Measurements from ENCODE around the gene SOX14. TPM values are rescaled to one million over a fixed set of nuclear protein-coding genes. Genes with fewer than 3 reads are reported as not detected.

SOX14 gene
- total RNA-seq, 2 donors from 2014 or later: 0.13 TPM; not detected in 1

DNA sequence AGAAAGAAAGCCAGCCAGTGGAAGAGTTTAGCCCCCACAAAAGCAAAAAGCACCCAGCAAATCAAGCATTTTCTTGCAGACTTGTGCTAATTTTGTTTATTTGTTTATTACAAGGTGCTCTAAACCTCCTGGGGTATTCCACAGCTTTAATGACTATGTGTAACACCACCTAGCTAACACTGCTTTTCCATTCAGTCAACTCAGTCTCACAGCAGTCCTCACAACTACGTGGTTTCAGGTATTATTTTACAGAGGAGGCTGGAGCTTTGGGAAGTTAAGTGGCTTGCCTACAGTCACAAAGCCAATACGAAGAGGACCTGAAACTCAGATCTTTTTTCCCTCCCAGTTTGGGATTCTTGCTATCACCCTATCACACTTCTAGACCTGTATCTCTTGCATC, 14.8 kb downstream of the SOX14 start:
- TF ChIP-seq, protein P1, sequence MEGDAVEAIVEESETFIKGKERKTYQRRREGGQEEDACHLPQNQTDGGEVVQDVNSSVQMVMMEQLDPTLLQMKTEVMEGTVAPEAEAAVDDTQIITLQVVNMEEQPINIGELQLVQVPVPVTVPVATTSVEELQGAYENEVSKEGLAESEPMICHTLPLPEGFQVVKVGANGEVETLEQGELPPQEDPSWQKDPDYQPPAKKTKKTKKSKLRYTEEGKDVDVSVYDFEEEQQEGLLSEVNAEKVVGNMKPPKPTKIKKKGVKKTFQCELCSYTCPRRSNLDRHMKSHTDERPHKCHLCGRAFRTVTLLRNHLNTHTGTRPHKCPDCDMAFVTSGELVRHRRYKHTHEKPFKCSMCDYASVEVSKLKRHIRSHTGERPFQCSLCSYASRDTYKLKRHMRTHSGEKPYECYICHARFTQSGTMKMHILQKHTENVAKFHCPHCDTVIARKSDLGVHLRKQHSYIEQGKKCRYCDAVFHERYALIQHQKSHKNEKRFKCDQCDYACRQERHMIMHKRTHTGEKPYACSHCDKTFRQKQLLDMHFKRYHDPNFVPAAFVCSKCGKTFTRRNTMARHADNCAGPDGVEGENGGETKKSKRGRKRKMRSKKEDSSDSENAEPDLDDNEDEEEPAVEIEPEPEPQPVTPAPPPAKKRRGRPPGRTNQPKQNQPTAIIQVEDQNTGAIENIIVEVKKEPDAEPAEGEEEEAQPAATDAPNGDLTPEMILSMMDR (conservative IDR thresholded peaks at IDR 0.05): no peak
- peaks cover 35% of the 10 kb centered on the region for H3K4me1 Mint-ChIP-seq
- peaks cover 9% of the 10 kb centered on the region for H3K4me1 ChIP-seq (ENCODE audit: control insufficient read depth, insufficient read depth, low read length)
- H3K36me3 ChIP-seq (ENCODE audit: control insufficient read depth, insufficient read depth, low read length): no peaks in the 10 kb centered on the region
- DNase-seq: peak; percentile 64
- no peaks in the 10 kb centered on the region for H3K9me3 ChIP-seq (ENCODE audit: control insufficient read depth, low read length)
- no peak overlapping the region for H3K27ac ChIP-seq (ENCODE audit: low read depth, low read length)
- no peak overlapping the region for H3K4me3 ChIP-seq (ENCODE audit: low read length)
- H3K4me3 Mint-ChIP-seq: no peak overlapping the region
- no peak overlapping the region for H3K27ac Mint-ChIP-seq
- peaks cover 88% of the 10 kb centered on the region for H3K27me3 Mint-ChIP-seq (ENCODE audit: insufficient read depth)
- no peaks in the 10 kb centered on the region for H3K9me3 Mint-ChIP-seq
- peaks cover 32% of the 10 kb centered on the region for H3K27me3 ChIP-seq (ENCODE audit: control insufficient read depth, insufficient read depth, low read length, poor library complexity, severe bottlenecking)
- 0 to 10% methylated on average over 1 to 2 of the region's 2 CpGs for WGBS, 2 experiments (ENCODE audit: insufficient coverage in 1 of 2, insufficient read length in 1 of 2)
- no peak overlapping the region for H3K9ac ChIP-seq (ENCODE audit: extremely low read depth, low read length, poor library complexity, severe bottlenecking)
- no peaks in the 10 kb centered on the region for H3K36me3 Mint-ChIP-seq (ENCODE audit: low read depth)

DNA sequence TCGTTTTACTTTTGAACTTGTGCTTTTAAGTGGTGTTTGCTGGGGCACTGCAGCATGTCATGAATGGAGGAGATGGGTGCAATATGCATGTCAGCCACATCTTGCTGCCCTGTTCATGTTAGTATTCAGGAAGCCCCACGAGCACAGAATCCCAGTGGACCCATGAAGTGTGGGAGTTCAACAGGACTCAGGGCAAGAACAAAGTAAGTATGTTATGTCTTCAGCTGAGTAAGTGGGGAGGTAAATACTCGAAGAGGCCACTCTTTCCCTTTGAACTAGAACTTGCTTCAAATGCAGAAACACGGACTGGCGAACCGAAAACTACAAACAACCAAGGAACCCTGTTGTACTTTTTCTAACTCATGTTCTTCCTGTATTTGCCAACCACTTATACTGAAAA, 23.4 kb downstream of the SOX14 start:
- no peak overlapping the region for H3K4me3 Mint-ChIP-seq
- H3K4me1 ChIP-seq (ENCODE audit: control insufficient read depth, insufficient read depth, low read length): peaks cover 2% of the 10 kb centered on the region
- no peaks in the 10 kb centered on the region for H3K4me1 Mint-ChIP-seq
- 93 to 97% methylated on average over 5 to 6 of the region's 6 CpGs for WGBS, 2 experiments (ENCODE audit: insufficient coverage in 1 of 2, insufficient read length in 1 of 2)
- H3K4me3 ChIP-seq (ENCODE audit: low read length): no peak overlapping the region
- TF ChIP-seq, protein P1 (conservative IDR thresholded peaks at IDR 0.05): no peak
- H3K27ac ChIP-seq (ENCODE audit: low read depth, low read length): no peak overlapping the region
- no peaks in the 10 kb centered on the region for H3K36me3 Mint-ChIP-seq (ENCODE audit: low read depth)
- no peaks in the 10 kb centered on the region for H3K9me3 ChIP-seq (ENCODE audit: control insufficient read depth, low read length)
- no peak overlapping the region for H3K27ac Mint-ChIP-seq
- no peaks in the 10 kb centered on the region for H3K9me3 Mint-ChIP-seq
- no peak for DNase-seq
- no peak overlapping the region for H3K9ac ChIP-seq (ENCODE audit: extremely low read depth, low read length, poor library complexity, severe bottlenecking)
- H3K36me3 ChIP-seq (ENCODE audit: control insufficient read depth, insufficient read depth, low read length): no peaks in the 10 kb centered on the region
- H3K27me3 ChIP-seq (ENCODE audit: control insufficient read depth, insufficient read depth, low read length, poor library complexity, severe bottlenecking): peaks cover 20% of the 10 kb centered on the region
- H3K27me3 Mint-ChIP-seq (ENCODE audit: insufficient read depth): peaks cover 71% of the 10 kb centered on the region

- Histone ChIP-seq H3K4me3 (ENCODE audit: low read length) (no peak overlapping the region), H3K9ac (ENCODE audit: extremely low read depth, low read length, poor library complexity, severe bottlenecking) (no peak overlapping the region), H3K36me3 (ENCODE audit: control insufficient read depth, insufficient read depth, low read length) (no peaks in the 10 kb centered on the region), H3K27ac (ENCODE audit: low read depth, low read length) (no peak overlapping the region), H3K27me3 (ENCODE audit: control insufficient read depth, insufficient read depth, low read length, poor library complexity, severe bottlenecking) (peaks cover 14% of the 10 kb centered on the region), H3K9me3 (ENCODE audit: control insufficient read depth, low read length) (no peaks in the 10 kb centered on the region), H3K4me1 (ENCODE audit: control insufficient read depth, insufficient read depth, low read length) (peaks cover 2% of the 10 kb centered on the region)
- TF ChIP-seq, protein P1 (conservative IDR thresholded peaks at IDR 0.05): no peak
- WGBS, 2 experiments (ENCODE audit: insufficient coverage in 1 of 2, insufficient read length in 1 of 2): 92 to 94% methylated on average over 4 to 5 of the region's 5 CpGs
- Mint-ChIP-seq H3K27ac (no peak overlapping the region), H3K27me3 (ENCODE audit: insufficient read depth) (peaks cover 59% of the 10 kb centered on the region), H3K4me3 (no peak overlapping the region), H3K4me1 (no peaks in the 10 kb centered on the region), H3K9me3 (no peaks in the 10 kb centered on the region), H3K36me3 (ENCODE audit: low read depth) (no peaks in the 10 kb centered on the region)
- no peak for DNase-seq
Measured at GRCh38 chr3:137789236-137789635, 25.1 kb downstream of the SOX14 start.
